ENCODE measurements around the gene KCNN1.
"Not testable (repeated sequence)": the region's sequence is repeated elsewhere in the genome, so short reads cannot be mapped to it uniquely, and the experiment has no call there.

The KCNN1 gene

DNA sequence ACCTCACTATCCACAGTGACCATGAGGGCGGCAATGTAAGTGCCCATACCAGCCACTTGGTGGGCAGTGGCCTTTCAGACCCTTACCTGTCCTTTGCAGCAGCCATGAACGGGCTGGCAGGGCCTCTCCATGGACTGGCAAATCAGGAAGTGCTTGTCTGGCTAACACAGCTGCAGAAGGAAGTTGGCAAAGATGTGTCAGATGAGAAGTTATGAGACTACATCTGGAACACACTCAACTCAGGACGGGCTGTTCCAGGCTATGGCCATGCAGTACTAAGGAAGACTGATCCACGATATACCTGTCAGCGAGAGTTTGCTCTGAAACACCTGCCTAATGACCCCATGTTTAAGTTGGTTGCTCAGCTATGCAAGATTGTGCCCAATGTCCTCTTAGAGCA lies 64.5 kb downstream of the KCNN1 start:
- DNase-seq = not testable (repeated sequence)

GRCh38 chr19:18032102-18032501 lies 65.2 kb downstream of the KCNN1 start:
- DNase-seq = not testable (repeated sequence)

- no peak for DNase-seq
Measured at GRCh38 chr19:18041054-18041453, 74.1 kb downstream of the KCNN1 start.

- no peak for DNase-seq
Measured at GRCh38 chr19:18043676-18044075, 76.8 kb downstream of the KCNN1 start.

DNA sequence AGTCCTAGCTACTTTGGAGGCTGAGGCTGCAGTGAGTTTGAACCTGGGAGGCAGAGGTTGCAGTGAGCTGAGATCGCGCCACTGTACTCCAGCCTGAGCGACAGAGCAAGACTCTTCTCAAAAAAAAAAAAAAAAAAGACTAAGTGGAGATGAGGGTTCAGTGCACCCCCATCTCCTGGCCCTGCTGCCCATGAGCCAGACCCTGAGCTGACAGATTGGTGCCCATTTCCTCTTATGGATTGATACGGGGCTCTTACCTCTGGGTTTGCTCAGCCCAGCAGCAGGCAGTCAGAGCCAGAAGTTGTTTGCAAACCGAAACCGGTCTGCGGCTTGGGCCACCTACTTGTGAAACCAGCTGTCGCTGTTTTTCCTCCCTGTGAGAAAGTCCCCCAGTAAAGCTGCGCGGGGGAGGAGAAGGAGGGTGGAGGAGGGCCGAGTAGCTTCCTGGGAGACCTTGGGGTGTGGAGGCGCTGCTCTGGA lies 78.0 kb downstream of the KCNN1 start:
- DNase-seq = peak; percentile 69

- no peak for DNase-seq
Measured at GRCh38 chr19:18045307-18046050, 78.6 kb downstream of the KCNN1 start.

DNA sequence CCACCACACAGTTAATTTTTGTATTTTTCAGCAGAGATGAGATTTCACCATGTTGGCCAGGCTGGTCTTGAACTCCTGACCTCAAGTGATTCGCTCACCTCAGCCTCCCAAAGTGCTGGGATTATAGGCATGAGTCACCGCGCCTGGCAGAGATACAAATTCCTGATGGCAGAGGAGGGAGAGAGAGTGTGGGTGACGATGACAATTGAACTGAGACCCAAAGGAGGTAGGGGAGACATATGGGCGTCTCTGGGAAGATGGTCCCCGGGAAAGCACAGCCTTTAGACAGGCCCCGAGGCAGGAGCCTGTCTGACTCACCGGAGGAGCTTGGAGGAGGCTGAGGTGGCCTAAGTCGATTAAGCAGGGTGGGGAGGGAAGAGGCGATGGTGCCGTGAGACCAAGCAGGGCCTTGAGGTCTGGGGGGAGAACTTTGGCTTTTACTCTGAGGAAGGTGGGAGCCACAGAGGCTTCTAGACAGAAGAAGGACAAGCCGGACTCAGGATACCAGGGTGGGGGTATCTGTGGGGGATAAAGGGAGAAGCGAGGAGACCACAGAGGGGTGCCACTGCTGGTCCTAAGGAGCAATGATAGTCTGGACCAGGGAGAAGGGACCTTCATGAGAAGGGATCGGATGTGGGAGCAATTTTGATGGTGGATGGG lies 79.3 kb downstream of the KCNN1 start:
- peak; percentile 95 for DNase-seq

- DNase-seq = peak; percentile 14
Measured at GRCh38 chr19:18049385-18049784, 82.5 kb downstream of the KCNN1 start.
